HEK293 (cell line): ENCODE data around the gene SGMS1.
"Not testable (repeated sequence)": the region's sequence is repeated elsewhere in the genome, so short reads cannot be mapped to it uniquely, and the experiment has no call there.

Source experiments
- CTCF ChIA-PET: fragments of 350-600 bp; formaldehyde crosslinking; extraction: SDS; loops from one replicate; lab custom pipeline; 2021; ENCODE audit warnings: antibody characterized with exemption; lab: Yijun Ruan, JAX
- POLR2A ChIA-PET: fragments of 300-600 bp; formaldehyde crosslinking; extraction: SDS; loops from one replicate; lab custom pipeline; 2020; ENCODE audit warnings: antibody characterized with exemption, inconsistent platforms; lab: Yijun Ruan, JAX
- H3K27ac ChIP-seq: fragments of 200-500 bp; sonication (Bioruptor generic); 2 replicates; pipeline ENCODE4 v1.5.1; 2014; ENCODE audit warnings: low read depth, low read length, control low read depth, inconsistent platforms; ENCODE audit errors: extremely low read depth
- H3K36me3 ChIP-seq, 2 experiments: fragments of 200-500 bp in 1 of 2; sonication (Bioruptor generic) in 1 of 2; 1 replicate in 1 of 2; 2 replicates in 1 of 2; pipeline ENCODE4 v1.5.1; 2014 to 2017; ENCODE audit warnings: inconsistent platforms in 2 of 2, low read length in 2 of 2; ENCODE audit not compliant: control insufficient read depth in 2 of 2, insufficient read depth in 1 of 2
- H3K4me1 ChIP-seq: fragments of 200-500 bp; sonication (Bioruptor generic); 2 replicates; pipeline ENCODE4 v1.5.1; 2014; ENCODE audit warnings: mild to moderate bottlenecking, low read length, inconsistent platforms; ENCODE audit not compliant: control insufficient read depth, insufficient read depth
- H3K4me3 ChIP-seq: 2 replicates; pipeline ENCODE4 v1.5.1; 2011; ENCODE audit warnings: low read depth, mild to moderate bottlenecking, control low read depth, low read length, moderate library complexity
- H3K9me3 ChIP-seq: fragments of 200-500 bp; sonication (Bioruptor generic); 2 replicates; pipeline ENCODE4 v1.5.1; 2014; ENCODE audit warnings: low read depth, low read length, inconsistent platforms; ENCODE audit not compliant: control insufficient read depth, insufficient read depth
- CTCF ChIP-seq: fragments of 450-650 bp; formaldehyde crosslinking; IDR thresholded peaks from 2 replicates; pipeline ENCODE4 v1.5.1; 2016; ENCODE audit warnings: missing biosample characterization, missing genetic modification characterization
- KLF8 ChIP-seq: fragments of 450-650 bp; formaldehyde crosslinking; IDR thresholded peaks from 2 replicates; pipeline ENCODE4 v1.5.1; 2016; ENCODE audit warnings: missing biosample characterization, missing genetic modification characterization
- PRDM6 ChIP-seq: fragments of 450-650 bp; formaldehyde crosslinking; IDR thresholded peaks from 2 replicates; pipeline ENCODE4 v1.5.1; 2017; ENCODE audit warnings: missing biosample characterization, missing genetic modification characterization
- WT1 ChIP-seq: fragments of 450-650 bp; formaldehyde crosslinking; IDR thresholded peaks from 2 replicates; pipeline ENCODE4 v1.5.1; 2016; ENCODE audit warnings: missing biosample characterization, missing genetic modification characterization
- ZBTB49 ChIP-seq: fragments of 450-650 bp; formaldehyde crosslinking; IDR thresholded peaks from 2 replicates; pipeline ENCODE4 v1.5.1; 2016; ENCODE audit warnings: missing biosample characterization, missing genetic modification characterization, low read depth
- ZBTB6 ChIP-seq: fragments of 450-650 bp; formaldehyde crosslinking; IDR thresholded peaks from 2 replicates; pipeline ENCODE4 v1.5.1; 2017; ENCODE audit warnings: missing biosample characterization, missing genetic modification characterization
- ZEB2 ChIP-seq: fragments of 450-650 bp; formaldehyde crosslinking; IDR thresholded peaks from 2 replicates; pipeline ENCODE4 v1.5.1; 2016; ENCODE audit warnings: missing biosample characterization, missing genetic modification characterization
- ZNF114 ChIP-seq: fragments of 450-650 bp; formaldehyde crosslinking; IDR thresholded peaks from 2 replicates; pipeline ENCODE4 v1.5.0; 2017; ENCODE audit warnings: missing biosample characterization, missing genetic modification characterization
- ZNF140 ChIP-seq: fragments of 450-650 bp; formaldehyde crosslinking; IDR thresholded peaks from 2 replicates; pipeline ENCODE4 v1.5.1; 2016; ENCODE audit warnings: missing biosample characterization, missing genetic modification characterization
- ZNF16 ChIP-seq: fragments of 450-650 bp; formaldehyde crosslinking; IDR thresholded peaks from 2 replicates; pipeline ENCODE4 v1.5.1; 2016; ENCODE audit warnings: low read depth, missing biosample characterization, missing genetic modification characterization
- ZNF174 ChIP-seq: fragments of 450-650 bp; formaldehyde crosslinking; IDR thresholded peaks from 2 replicates; pipeline ENCODE4 v1.5.0; 2017; ENCODE audit warnings: missing biosample characterization, mild to moderate bottlenecking, missing genetic modification characterization
- ZNF223 ChIP-seq: fragments of 450-650 bp; formaldehyde crosslinking; IDR thresholded peaks from 2 replicates; pipeline ENCODE4 v1.5.1; 2016; ENCODE audit warnings: missing biosample characterization, missing genetic modification characterization
- ZNF292 ChIP-seq: fragments of 450-650 bp; formaldehyde crosslinking; IDR thresholded peaks from 2 replicates; pipeline ENCODE4 v1.5.1; 2016; ENCODE audit warnings: low read depth, missing biosample characterization, missing genetic modification characterization, borderline replicate concordance
- ZNF423 ChIP-seq: fragments of 450-650 bp; formaldehyde crosslinking; IDR thresholded peaks from 2 replicates; pipeline ENCODE4 v1.5.1; 2016; ENCODE audit warnings: missing biosample characterization, missing genetic modification characterization
- ZNF473 ChIP-seq: fragments of 450-650 bp; formaldehyde crosslinking; IDR thresholded peaks from 2 replicates; pipeline ENCODE4 v1.5.1; 2017; ENCODE audit warnings: missing biosample characterization, missing genetic modification characterization
- ZNF501 ChIP-seq: fragments of 450-650 bp; formaldehyde crosslinking; IDR thresholded peaks from 2 replicates; pipeline ENCODE4 v1.5.1; 2016; ENCODE audit warnings: missing biosample characterization, missing genetic modification characterization
- ZNF571 ChIP-seq: fragments of 450-650 bp; formaldehyde crosslinking; IDR thresholded peaks from 2 replicates; pipeline ENCODE4 v1.5.0; 2017; ENCODE audit warnings: missing biosample characterization, missing genetic modification characterization
- ZNF596 ChIP-seq: fragments of 450-650 bp; IDR thresholded peaks from 2 replicates; pipeline ENCODE4 v1.5.0; 2018; ENCODE audit warnings: missing biosample characterization, mild to moderate bottlenecking, missing genetic modification characterization, moderate library complexity
- ZNF658 ChIP-seq: fragments of 450-650 bp; formaldehyde crosslinking; IDR thresholded peaks from 2 replicates; pipeline ENCODE4; 2016; ENCODE audit warnings: missing biosample characterization, missing genetic modification characterization
- ZNF747 ChIP-seq: fragments of 450-650 bp; formaldehyde crosslinking; IDR thresholded peaks from 2 replicates; pipeline ENCODE4 v1.5.1; 2016; ENCODE audit warnings: missing biosample characterization, missing genetic modification characterization
- ZNF768 ChIP-seq: fragments of 450-650 bp; formaldehyde crosslinking; IDR thresholded peaks from 2 replicates; pipeline ENCODE4 v1.5.1; 2018; ENCODE audit warnings: missing biosample characterization, mild to moderate bottlenecking, missing genetic modification characterization
- ZNF830 ChIP-seq: fragments of 450-650 bp; IDR thresholded peaks from 2 replicates; pipeline ENCODE4 v1.5.0; 2018; ENCODE audit warnings: missing biosample characterization, missing genetic modification characterization, low read depth, mild to moderate bottlenecking, moderate library complexity

The SGMS1 gene

GRCh38 chr10:50536617-50537240 is 87.0 kb downstream of the SGMS1 start:
- H3K36me3 ChIP-seq, result no peaks in the 10 kb centered on the region
- H3K27ac ChIP-seq, result no peak overlapping the region
- no peaks in the 10 kb centered on the region for H3K9me3 ChIP-seq
- POLR2A ChIA-PET, result no interaction called here
- no peak for TF ChIP-seq ZNF830 (tag by site-specific recombination)
- TF ChIP-seq PRDM6 (tag by site-specific recombination), result no peak
- no peak for TF ChIP-seq ZNF768
- no peak for TF ChIP-seq ZNF114 (tag by site-specific recombination)
- no peak for TF ChIP-seq ZNF423 (tag by site-specific recombination)
- TF ChIP-seq ZNF473 (tag by site-specific recombination), result no peak
- TF ChIP-seq ZNF223 (tag by site-specific recombination), result no peak
- no peak for TF ChIP-seq CTCF (tag by site-specific recombination)
- TF ChIP-seq, all 188 proteins: peak for 0
- Histone ChIP-seq H3K4me1 (no peaks in the 10 kb centered on the region), H3K4me3 (no peak overlapping the region)
- CTCF ChIA-PET, result interaction anchor here (0.8 to 2.2 kb wide), 2 partner anchors 10 to 41 kb away, joined by 3 to 5 read pairs; no protein-coding TSS in a partner anchor

- H3K9me3 ChIP-seq, POLR2A ChIA-PET, H3K27ac ChIP-seq, H3K4me3 ChIP-seq, H3K36me3 ChIP-seq, H3K4me1 ChIP-seq: not testable (repeated sequence)
- CTCF ChIA-PET, result interaction anchor here (2.2 kb wide), 1 partner anchor 8 kb away, joined by 5 read pairs; no protein-coding TSS in a partner anchor
Measured at GRCh38 chr10:50534748-50535376, 88.9 kb downstream of the SGMS1 start.

GRCh38 chr10:50533296-50533695 is 90.5 kb downstream of the SGMS1 start:
- ChIA-PET POLR2A (no interaction called here), CTCF (interaction anchor here (0.6 kb wide), 2 partner anchors 109 to 168 kb away, joined by 3 read pairs; no protein-coding TSS in a partner anchor)

More at GRCh38 chr10:50533296-50533695, 90.5 kb downstream of the SGMS1 start:
- H3K27ac ChIP-seq, result no peak overlapping the region
- no peaks in the 10 kb centered on the region for H3K36me3 ChIP-seq
- H3K9me3 ChIP-seq, result no peaks in the 10 kb centered on the region
- TF ChIP-seq ZBTB6 (tag by site-specific recombination) (no peak), ZBTB49 (no peak), ZNF16 (no peak), PRDM6 (tag by site-specific recombination) (no peak), WT1 (no peak), ZNF501 (tag by site-specific recombination) (no peak), ZNF571 (tag by site-specific recombination) (no peak), KLF8 (no peak), ZNF292 (tag by site-specific recombination) (no peak), ZNF140 (tag by site-specific recombination) (no peak), ZEB2 (tag by site-specific recombination) (no peak), ZNF747 (tag by site-specific recombination) (no peak), ZNF174 (tag by site-specific recombination) (no peak), ZNF596 (tag by site-specific recombination) (no peak), ZNF658 (tag by site-specific recombination) (no peak)
- no peaks in the 10 kb centered on the region for H3K4me1 ChIP-seq
- H3K4me3 ChIP-seq, result no peak overlapping the region
